B cell (primary cell): ENCODE measurements around the gene MBOAT7. TPM values are rescaled to one million over a fixed set of nuclear protein-coding genes. Genes with fewer than 3 reads are reported as not detected.
"Not testable (repeated sequence)": the region's sequence is repeated elsewhere in the genome, so short reads cannot be mapped to it uniquely, and the experiment has no call there.

ENCODE experiments used
- ATAC-seq: fragments of 200-7000 bp; cut with Tn5 transposase; one replicate; pipeline ENCODE4 v1.10.0; 2021; ENCODE audit warnings: low read depth, mild to moderate bottlenecking, moderate number of reproducible peaks, moderate library complexity
- CTCF ChIA-PET: fragments of 350-600 bp; sonication (Branson Sonifier 250); formaldehyde crosslinking; loops from one replicate; lab custom pipeline; 2021; ENCODE audit warnings: antibody characterized with exemption, inconsistent platforms; lab: Charles Lee
- POLR2A ChIA-PET: fragments of 350-600 bp; sonication (Branson Sonifier 250); formaldehyde crosslinking; loops from one replicate; lab custom pipeline; 2021; ENCODE audit warnings: antibody characterized with exemption; lab: Charles Lee
- DNase-seq: peaks from one replicate; pipeline ENCODE4 v3.0.0; 2013
- H2AFZ ChIP-seq: 2 replicates; pipeline ENCODE4 v1.6.1; 2012; ENCODE audit warnings: mild to moderate bottlenecking, low read depth, low read length; ENCODE audit not compliant: insufficient read depth, poor library complexity, severe bottlenecking
- H3K27ac ChIP-seq, 2 donors: 1 replicate in 1 of 2; 2 replicates in 1 of 2; pipeline ENCODE4 v1.5.1; 2012 to 2013; ENCODE audit warnings: low read length in 2 of 2, mild to moderate bottlenecking in 2 of 2, moderate library complexity in 1 of 2
- H3K27me3 ChIP-seq, 4 experiments: fragments of 200-600 bp in 1 of 4; sonication (generic) in 1 of 4; replicated peaks in 1 of 4; 1 replicate in 2 of 4; 2 replicates in 2 of 4; pipeline versions ENCODE4 v1.6.1 to v1.7.0; 2013 to 2016; ENCODE audit warnings: low read length in 3 of 4, mild to moderate bottlenecking in 2 of 4, mixed read lengths in 1 of 4, moderate library complexity in 1 of 4; ENCODE audit not compliant: insufficient read depth in 4 of 4, control insufficient read depth in 3 of 4; ENCODE audit errors: control extremely low read depth in 1 of 4
- H3K36me3 ChIP-seq, 2 experiments: replicated peaks in 1 of 2; 1 replicate in 1 of 2; 2 replicates in 1 of 2; pipeline versions ENCODE4 v1.6.1 to v1.7.1; 2013; ENCODE audit warnings: low read length in 1 of 2; ENCODE audit not compliant: insufficient read depth in 2 of 2, control insufficient read depth in 1 of 2; ENCODE audit errors: control extremely low read depth in 1 of 2, extremely low read depth in 1 of 2
- H3K4me1 ChIP-seq, 2 donors: fragments of 200-600 bp in 1 of 2; sonication (generic) in 1 of 2; 1 replicate in 1 of 2; 2 replicates in 1 of 2; pipeline versions ENCODE4 v1.5.1 to v1.6.1; 2013 to 2017; ENCODE audit warnings: low read length in 2 of 2; ENCODE audit not compliant: control insufficient read depth in 2 of 2, insufficient read depth in 2 of 2
- H3K4me2 ChIP-seq: replicated peaks from 2 replicates; pipeline ENCODE3; 2012; ENCODE audit warnings: mild to moderate bottlenecking, low read depth, low read length; ENCODE audit not compliant: poor library complexity, severe bottlenecking
- H3K4me3 ChIP-seq, 5 experiments: fragments of 200-600 bp in 1 of 5; sonication (generic) in 1 of 5; 1 replicate in 3 of 5; 2 replicates in 2 of 5; pipeline versions ENCODE4 v1.5.1 to v1.7.0; 2011 to 2016; ENCODE audit warnings: low read length in 4 of 5, mild to moderate bottlenecking in 4 of 5, low read depth in 2 of 5, control low read depth in 1 of 5, moderate library complexity in 1 of 5; ENCODE audit not compliant: insufficient read depth in 1 of 5; ENCODE audit errors: control extremely low read depth in 1 of 5, extremely low read depth in 1 of 5
- H3K79me2 ChIP-seq: fragments of 200-600 bp; sonication (generic); one replicate; pipeline ENCODE4 v1.6.0; 2016; ENCODE audit warnings: low read length; ENCODE audit not compliant: control insufficient read depth, insufficient read depth
- H3K9ac ChIP-seq: fragments of 200-600 bp; sonication (generic); 2 replicates; pipeline ENCODE4 v1.6.1; 2017; ENCODE audit warnings: mild to moderate bottlenecking, low read length, moderate library complexity
- H3K9me3 ChIP-seq, 3 donors: one replicate each; pipeline versions ENCODE4 v1.6.1 to v1.7.1; 2013; ENCODE audit warnings: low read length in 2 of 3; ENCODE audit not compliant: control insufficient read depth in 2 of 3, insufficient read depth in 1 of 3; ENCODE audit errors: control extremely low read depth in 1 of 3
- H4K20me1 ChIP-seq: 2 replicates; pipeline ENCODE4 v1.6.0; 2012; ENCODE audit warnings: mild to moderate bottlenecking, low read length; ENCODE audit not compliant: insufficient read depth, control insufficient read depth, poor library complexity, severe bottlenecking
- H3K27ac Mint-ChIP-seq: one replicate; pipeline ENCODE4 v1.8.0; 2021; ENCODE audit warnings: mixed read lengths
- H3K27me3 Mint-ChIP-seq: one replicate; pipeline ENCODE4 v1.8.0; 2021; ENCODE audit warnings: mixed read lengths
- H3K4me1 Mint-ChIP-seq: one replicate; pipeline ENCODE4 v1.8.0; 2021; ENCODE audit warnings: mixed read lengths
- H3K4me3 Mint-ChIP-seq: one replicate; pipeline ENCODE4 v1.8.0; 2021; ENCODE audit warnings: mixed read lengths
- H3K9me3 Mint-ChIP-seq: one replicate; pipeline ENCODE4 v1.8.0; 2022; ENCODE audit warnings: mixed read lengths; ENCODE audit not compliant: insufficient read depth
- EZH2 ChIP-seq: IDR thresholded peaks from 2 replicates; pipeline ENCODE4 v1.6.1; 2012; ENCODE audit warnings: borderline replicate concordance, low read depth, mild to moderate bottlenecking, moderate library complexity, low read length; ENCODE audit not compliant: insufficient read depth, poor library complexity, severe bottlenecking
- WGBS: methylation state at CpG from one replicate; pipeline ENCODE4 v1.1.5; 2013; ENCODE audit warnings: missing lambda C conversion rate; ENCODE audit not compliant: insufficient coverage; 5-methylcytosine and 5-hydroxymethylcytosine counted together
- intact Hi-C: fragments of 100-400 bp; cut with micrococcal nuclease; formaldehyde crosslinking; loops from one replicate; pipeline ENCODE4 v1.10.0; 2022
- polyA plus RNA-seq: library from polyadenylated mRNA; depleted of rRNA; stranded (reverse); fragments of >200 nt; gene quantifications from 2 replicates; pipeline ENCODE4 v1.2.3, GENCODE V29; 2012
- total RNA-seq, 2 donors: library from RNA; stranded (reverse); fragments of 120-200 nt in 1 of 2; gene quantifications; 1 replicate in 1 of 2; 2 replicates in 1 of 2; pipeline versions ENCODE4 v1.2.3 to v1.2.4, GENCODE V29; 2013 to 2022
- TF ChIP-seq, protein P1 (sequence below): fragments of 200-600 bp; IDR thresholded peaks from one replicate; pipeline ENCODE4 v1.8.0; 2022; ENCODE audit warnings: antibody characterized with exemption, mild to moderate bottlenecking

MBOAT7 gene
- total and polyA plus RNA-seq, 2 donors (not counting 1 experiment from before 2014, with no cell fraction given): 22.3 to 34.8 TPM

DNA sequence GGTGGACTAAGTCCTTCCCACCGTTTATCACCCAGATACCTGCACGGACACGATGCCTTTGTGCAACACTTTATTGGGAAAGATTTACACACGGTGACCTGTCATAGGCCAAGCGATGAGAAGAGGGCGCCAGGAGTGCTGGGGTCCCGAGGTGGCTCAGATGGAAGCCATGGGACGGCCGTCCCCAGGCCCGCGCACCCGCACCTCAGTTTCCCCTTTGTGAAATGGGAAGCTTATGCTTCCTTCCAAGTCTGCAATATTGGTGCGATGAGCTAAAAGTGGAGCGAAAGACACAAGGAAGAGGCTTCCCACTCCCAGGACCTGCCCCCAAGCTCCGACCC lies 16.1 kb downstream of the MBOAT7 start:
- Mint-ChIP-seq H3K27me3 (no peaks in the 10 kb centered on the region), H3K4me1 (peaks cover 18% of the 10 kb centered on the region), H3K4me3 (no peak overlapping the region), H3K27ac (no peak overlapping the region), H3K9me3 (no peaks in the 10 kb centered on the region)
- TF ChIP-seq EZH2: no peak
- ChIA-PET CTCF (interaction anchor here (0.9 to 8.5 kb wide), 3 partner anchors 17 to 59 kb away, joined by 3 to 50 read pairs (median 3); partner anchors contain the start of genes MBOAT7 and TSEN34), POLR2A (interaction anchor here (0.6 to 1.8 kb wide), 2 partner anchors 16 to 443 kb away, joined by 8 read pairs; partner anchors contain the start of gene MBOAT7)
- ATAC-seq: no peak
- WGBS: 54% methylated on average over 14 of the region's 15 CpGs
- Histone ChIP-seq H3K4me2 (peak overlapping the region; percentile 49), H3K36me3 (peaks cover 0 to 1% of the 10 kb centered on the region in 2 experiments), H3K27me3 (peaks cover 0 to 10% (median under 1%) of the 10 kb centered on the region in 4 experiments), H3K27ac (no peak overlapping the region), H3K79me2 (no peaks in the 10 kb centered on the region), H3K4me1 (peaks cover 16 to 21% of the 10 kb centered on the region in 2 donors), H3K9me3 (no peaks in the 10 kb centered on the region), H4K20me1 (peaks cover 7% of the 10 kb centered on the region), H2AFZ (no peak overlapping the region), H3K9ac (no peak overlapping the region), H3K4me3 (no peak overlapping the region)
- no peak for DNase-seq
- intact Hi-C loops: loop anchor here (1.0 kb wide), 1 partner anchor 16 kb away; the partner anchor contains the start of gene MBOAT7

- Histone ChIP-seq H3K4me1 (peaks cover 17 to 24% of the 10 kb centered on the region in 2 donors), H3K4me2 (peak within 1 kb of the TSS; percentile 49), H3K4me3 (no peak within 1 kb of the TSS), H2AFZ (no peak within 1 kb of the TSS), H3K79me2 (no peaks in the 10 kb centered on the region), H3K27ac (no peak within 1 kb of the TSS), H4K20me1 (peaks cover 7% of the 10 kb centered on the region), H3K27me3 (peaks cover 0 to 11% (median 2%) of the 10 kb centered on the region in 4 experiments), H3K9me3 (no peaks in the 10 kb centered on the region), H3K36me3 (no peaks in the 10 kb centered on the region), H3K9ac (no peak within 1 kb of the TSS)
- no peak for TF ChIP-seq EZH2
- TF ChIP-seq, protein P1, sequence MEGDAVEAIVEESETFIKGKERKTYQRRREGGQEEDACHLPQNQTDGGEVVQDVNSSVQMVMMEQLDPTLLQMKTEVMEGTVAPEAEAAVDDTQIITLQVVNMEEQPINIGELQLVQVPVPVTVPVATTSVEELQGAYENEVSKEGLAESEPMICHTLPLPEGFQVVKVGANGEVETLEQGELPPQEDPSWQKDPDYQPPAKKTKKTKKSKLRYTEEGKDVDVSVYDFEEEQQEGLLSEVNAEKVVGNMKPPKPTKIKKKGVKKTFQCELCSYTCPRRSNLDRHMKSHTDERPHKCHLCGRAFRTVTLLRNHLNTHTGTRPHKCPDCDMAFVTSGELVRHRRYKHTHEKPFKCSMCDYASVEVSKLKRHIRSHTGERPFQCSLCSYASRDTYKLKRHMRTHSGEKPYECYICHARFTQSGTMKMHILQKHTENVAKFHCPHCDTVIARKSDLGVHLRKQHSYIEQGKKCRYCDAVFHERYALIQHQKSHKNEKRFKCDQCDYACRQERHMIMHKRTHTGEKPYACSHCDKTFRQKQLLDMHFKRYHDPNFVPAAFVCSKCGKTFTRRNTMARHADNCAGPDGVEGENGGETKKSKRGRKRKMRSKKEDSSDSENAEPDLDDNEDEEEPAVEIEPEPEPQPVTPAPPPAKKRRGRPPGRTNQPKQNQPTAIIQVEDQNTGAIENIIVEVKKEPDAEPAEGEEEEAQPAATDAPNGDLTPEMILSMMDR: peak; percentile 12
- Mint-ChIP-seq H3K4me3 (no peak within 1 kb of the TSS), H3K27ac (no peak within 1 kb of the TSS), H3K27me3 (no peaks in the 10 kb centered on the region), H3K9me3 (no peaks in the 10 kb centered on the region), H3K4me1 (peaks cover 21% of the 10 kb centered on the region)
- DNase-seq: peak; percentile 65
- ChIA-PET POLR2A (interaction anchor here (0.6 to 1.8 kb wide), 2 partner anchors 16 to 443 kb away, joined by 8 read pairs; partner anchors contain the start of gene MBOAT7), CTCF (interaction anchor here (0.9 to 8.5 kb wide), 4 partner anchors 15 to 60 kb away, joined by 3 to 50 read pairs (median 3); partner anchors contain the start of genes MBOAT7 and TSEN34)
- ATAC-seq: peak; percentile 58
- intact Hi-C loops: loop anchor here (1.0 kb wide), 1 partner anchor 17 kb away; the partner anchor contains the start of gene MBOAT7
- 23% methylated on average over 12 of the region's 13 CpGs for WGBS
Observed at GRCh38 chr19:54172471-54173358, 16.7 kb downstream of the MBOAT7 start, which contains the start of gene TMC4. TSS of gene TMC4 (minus strand) at chr19:54173160. CDS start at chr19:54173117, 43 bp downstream.

- DNase-seq, H2AFZ ChIP-seq, H3K4me3 ChIP-seq, H4K20me1 ChIP-seq, H3K27ac Mint-ChIP-seq, ATAC-seq, H3K4me3 Mint-ChIP-seq, H3K79me2 ChIP-seq, H3K9ac ChIP-seq, H3K9me3 Mint-ChIP-seq, H3K9me3 ChIP-seq, H3K4me2 ChIP-seq, H3K36me3 ChIP-seq, intact Hi-C loops, H3K27me3 Mint-ChIP-seq, H3K27ac ChIP-seq: not testable (repeated sequence)
- CTCF ChIA-PET: interaction anchor here (1.0 to 8.5 kb wide), 2 partner anchors 14 to 19 kb away, joined by 3 to 50 read pairs; partner anchors contain the start of genes MBOAT7 and TSEN34
- peaks cover 21% of the 10 kb centered on the region for H3K4me1 Mint-ChIP-seq
- POLR2A ChIA-PET: interaction anchor here (0.5 kb wide), 1 partner anchor 266 kb away, joined by 4 read pairs; no protein-coding TSS in a partner anchor
- H3K27me3 ChIP-seq: peaks cover 0 to 11% (median 2%) of the 10 kb centered on the region in 4 experiments
- peaks cover 17 to 24% of the 10 kb centered on the region in 2 donors for H3K4me1 ChIP-seq
- WGBS: 93% methylated on average over 14 of the region's 23 CpGs
Observed at GRCh38 chr19:54171736-54172431, 17.5 kb downstream of the MBOAT7 start.
